ENCODE results near the gene TMPRSS7.
A peak's percentile ranks its signal among the peaks of the same experiment; 100 is the strongest.

Gene TMPRSS7

DNA sequence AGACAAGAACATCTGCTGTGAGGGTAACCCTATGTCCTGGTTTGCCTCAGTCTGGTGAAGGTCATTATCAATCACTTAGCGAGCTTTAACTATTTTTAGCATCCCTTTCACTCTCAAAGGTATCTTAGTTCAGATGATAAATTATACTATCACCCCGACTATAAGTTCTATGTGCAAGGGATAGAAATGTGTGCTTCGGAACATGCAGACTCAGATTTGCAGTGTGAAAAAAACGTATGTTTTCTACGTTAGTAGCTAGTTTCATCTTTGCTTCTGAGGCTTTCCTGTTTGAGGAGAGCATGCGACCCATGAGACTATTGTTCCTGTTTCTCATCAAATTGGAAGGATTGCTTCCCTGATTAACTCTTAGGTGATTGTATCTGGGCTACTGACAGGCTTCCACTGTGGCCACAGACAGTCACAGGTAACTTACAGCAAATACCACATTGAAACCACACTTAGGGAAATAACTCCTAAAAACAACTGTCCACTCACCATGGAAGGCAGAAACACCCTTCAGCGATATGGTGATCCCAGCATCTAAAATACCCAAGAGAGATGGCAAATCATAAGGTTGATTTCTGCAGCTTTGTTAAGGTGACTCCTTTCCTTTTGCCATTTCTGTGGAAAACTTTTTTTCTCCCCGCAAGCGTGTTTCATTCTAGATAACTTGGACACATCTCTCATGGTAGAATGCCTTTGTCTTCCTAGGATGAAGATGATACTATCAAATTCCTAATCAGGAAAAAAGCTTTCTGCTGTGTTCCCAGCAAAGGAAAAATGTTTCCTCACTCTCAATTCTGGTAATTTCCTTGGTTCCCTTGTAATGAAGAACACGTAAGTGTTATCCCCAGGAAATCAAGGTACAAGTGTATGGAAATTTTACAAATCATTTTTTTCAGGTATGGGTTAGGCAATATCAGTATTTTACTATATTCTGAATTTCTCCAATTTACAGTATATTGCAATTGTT lies 93.3 kb downstream of the TMPRSS7 start:
- no peak for DNase-seq (ENCODE audit: low read depth in 1 of 2, low spot score in 1 of 2)

GRCh38 chr3:112128843-112129727 lies 94.5 kb downstream of the TMPRSS7 start:
- peak in 1 of 2 donors; percentile 19 for DNase-seq (ENCODE audit: low read depth in 1 of 2, low spot score in 1 of 2)

DNA sequence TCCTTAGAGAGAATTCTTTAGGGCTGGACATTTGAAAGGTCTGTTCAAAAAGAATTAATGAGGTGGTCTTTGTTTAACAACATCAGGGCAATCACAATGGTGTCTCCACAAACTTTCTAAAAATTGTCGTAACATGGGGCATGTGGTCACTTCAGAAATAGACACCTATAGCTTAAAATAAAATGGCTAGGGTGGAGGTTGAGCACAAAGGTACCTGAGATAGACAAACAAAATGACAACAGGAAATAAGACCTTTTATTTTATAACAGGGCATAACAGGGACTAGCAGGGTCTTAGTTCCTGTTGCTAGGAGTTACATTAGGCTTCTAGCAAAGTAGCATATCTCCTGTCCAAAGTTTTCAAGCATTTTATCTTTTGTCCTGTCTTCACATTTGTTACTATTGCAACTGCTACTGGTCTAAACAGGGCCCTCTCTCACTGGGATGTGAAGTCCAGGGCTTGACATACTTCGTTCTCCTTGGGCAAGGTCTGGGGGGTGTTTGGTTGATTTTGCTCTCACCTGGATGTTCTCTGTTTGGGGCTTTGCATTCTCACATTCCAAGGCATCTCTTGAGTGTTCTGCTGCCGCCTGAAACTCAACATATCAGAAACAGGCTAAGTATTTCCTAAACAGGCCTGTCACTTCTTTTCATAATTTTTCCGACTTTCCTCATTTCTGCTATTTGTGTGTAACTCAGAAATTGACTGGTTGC lies 95.5 kb downstream of the TMPRSS7 start:
- no peak for DNase-seq (ENCODE audit: low read depth in 1 of 2, low spot score in 1 of 2)

DNA sequence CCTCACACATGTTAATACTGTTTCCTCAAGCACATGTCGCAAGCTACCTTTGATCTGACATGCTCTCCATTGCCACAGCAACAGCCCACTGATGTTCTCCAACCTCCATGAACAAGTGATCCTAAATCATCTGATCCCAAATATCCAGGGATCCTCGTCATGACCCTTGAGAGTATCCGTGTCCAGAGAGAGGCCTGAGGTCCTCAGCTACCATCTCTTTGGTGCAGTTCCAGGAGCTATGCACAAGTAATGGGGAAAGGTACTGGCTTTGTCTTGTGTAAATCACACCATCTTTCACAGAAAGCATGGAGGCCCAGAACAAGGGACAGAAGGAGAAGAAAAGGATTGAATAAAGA lies 96.1 kb downstream of the TMPRSS7 start:
- no peak for DNase-seq (ENCODE audit: low read depth in 1 of 2, low spot score in 1 of 2)

Data from activated T-helper 1 cell treated with anti-CD3 and anti-CD28 coated beads, Interleukin-2, amount 50 U/mL, for 16 hours (primary cell).